ENCODE results near the gene SIRT6.
"Not testable (repeated sequence)": the region's sequence is repeated elsewhere in the genome, so short reads cannot be mapped to it uniquely, and the experiment has no call there.

Gene SIRT6

GRCh38 chr19:4174213-4174894 is 8.0 kb downstream of the SIRT6 start:
- DNase-seq (ENCODE audit: low read depth), result no peak

- DNase-seq (ENCODE audit: low read depth), result no peak
Measured at GRCh38 chr19:4173479-4174212, 8.7 kb downstream of the SIRT6 start.

GRCh38 chr19:4172861-4173473 is 9.4 kb downstream of the SIRT6 start:
- no peak for DNase-seq (ENCODE audit: low read depth)

GRCh38 chr19:4171676-4172075 is 10.7 kb downstream of the SIRT6 start:
- no peak for DNase-seq (ENCODE audit: low read depth)

- no peak for DNase-seq (ENCODE audit: low read depth)
Measured at GRCh38 chr19:4164262-4164661, 18.1 kb downstream of the SIRT6 start.

- DNase-seq (ENCODE audit: low read depth), result no peak
Measured at GRCh38 chr19:4161415-4162077, 20.8 kb downstream of the SIRT6 start.

- not testable (repeated sequence) for DNase-seq (ENCODE audit: low read depth)
Measured at GRCh38 chr19:4157971-4158370, 24.4 kb downstream of the SIRT6 start.

- no peak for DNase-seq (ENCODE audit: low read depth)
Measured at GRCh38 chr19:4157164-4157563, 25.2 kb downstream of the SIRT6 start.

- no peak for DNase-seq (ENCODE audit: low read depth)
Measured at GRCh38 chr19:4154571-4155312, 27.6 kb downstream of the SIRT6 start.

- no peak for DNase-seq (ENCODE audit: low read depth)
Measured at GRCh38 chr19:4152241-4152998, 29.9 kb downstream of the SIRT6 start.

GRCh38 chr19:4151623-4152022 is 30.7 kb downstream of the SIRT6 start:
- DNase-seq (ENCODE audit: low read depth), result no peak

GRCh38 chr19:4149518-4150288 is 32.7 kb downstream of the SIRT6 start:
- no peak for DNase-seq (ENCODE audit: low read depth)

GRCh38 chr19:4144666-4145249 is 37.6 kb downstream of the SIRT6 start:
- no peak for DNase-seq (ENCODE audit: low read depth)

GRCh38 chr19:4142916-4143315 is 39.4 kb downstream of the SIRT6 start:
- not testable (repeated sequence) for DNase-seq (ENCODE audit: low read depth)

GRCh38 chr19:4140237-4140711 is 42.1 kb downstream of the SIRT6 start:
- DNase-seq (ENCODE audit: low read depth), result peak; percentile 60

GRCh38 chr19:4139614-4140236 is 42.6 kb downstream of the SIRT6 start:
- peak; percentile 35 for DNase-seq (ENCODE audit: low read depth)

GRCh38 chr19:4138445-4138844 is 43.9 kb downstream of the SIRT6 start:
- no peak for DNase-seq (ENCODE audit: low read depth)

- no peak for DNase-seq (ENCODE audit: low read depth)
Measured at GRCh38 chr19:4136680-4137088, 45.7 kb downstream of the SIRT6 start.

GRCh38 chr19:4135386-4135785 is 47.0 kb downstream of the SIRT6 start:
- DNase-seq (ENCODE audit: low read depth), result not testable (repeated sequence)
